Astrocyte of the cerebellum (primary cell): ENCODE results near the gene HOXA2.
A peak's percentile ranks its signal among the peaks of the same experiment; 100 is the strongest.

ENCODE experiments used
- DNase-seq: peaks from one replicate; pipeline ENCODE4 v3.0.0-alpha.2; 2011; ENCODE audit warnings: low read depth
- H3K4me3 ChIP-seq: 2 replicates; pipeline ENCODE4 v1.5.1; 2011; ENCODE audit warnings: mild to moderate bottlenecking, low read depth, low read length, moderate library complexity
- in situ Hi-C: cut with HindIII; loops from 2 replicates; pipeline ENCODE4 v1.10.0; 2017; ENCODE audit warnings: low sequenced_read_pairs
- TF ChIP-seq, protein P1 (sequence below): IDR thresholded peaks from 2 replicates; pipeline ENCODE4 v1.5.1; 2012; ENCODE audit warnings: low read length, low read depth, moderate library complexity, mild to moderate bottlenecking; ENCODE audit errors: missing control alignments

Gene HOXA2

DNA sequence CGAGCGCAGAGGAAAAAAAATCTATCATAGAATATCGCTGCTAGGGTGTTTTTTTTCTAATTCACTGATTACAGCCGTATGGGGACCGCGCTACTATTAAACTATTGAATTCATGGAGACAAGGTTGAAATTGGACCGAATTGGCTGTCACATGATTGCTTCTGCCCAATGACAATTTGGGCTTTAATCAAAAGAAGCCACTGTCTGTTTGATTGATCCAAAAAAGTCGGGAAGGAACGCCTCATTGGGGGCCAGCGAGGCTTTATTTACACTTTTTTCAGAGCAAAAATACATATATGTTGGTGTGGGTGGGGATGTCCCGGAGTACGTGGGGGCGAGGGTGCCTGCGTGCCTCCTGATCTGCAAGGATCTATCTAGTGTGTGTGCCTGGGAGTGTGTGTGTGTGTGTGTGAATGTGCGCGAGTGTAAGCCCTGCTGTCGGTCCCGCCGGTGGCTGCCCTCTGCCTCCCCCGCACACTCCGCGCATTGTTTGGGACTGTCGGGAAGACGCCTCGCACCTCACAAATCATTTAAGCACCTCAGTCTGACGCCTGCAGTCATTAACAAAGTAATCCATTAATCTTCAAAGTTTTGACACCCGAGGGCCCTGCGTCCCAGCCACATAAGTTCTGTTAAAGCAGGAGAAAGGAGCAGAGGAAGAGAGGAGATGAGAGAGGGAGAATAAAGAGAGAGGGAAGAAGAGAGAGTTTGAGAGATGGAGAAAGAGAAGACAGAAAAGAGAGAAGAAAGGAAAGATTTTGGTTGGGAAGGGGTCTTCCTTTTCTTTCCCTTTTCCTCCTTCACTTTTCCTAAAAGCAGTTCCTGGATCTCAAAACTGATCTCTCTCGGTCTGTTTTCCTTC lies at the start of gene HOXA2:
Gene HOXA2, minus strand, starts transcription at position 103 of the 862 bp plus-strand sequence. CDS start 183 bp downstream, outside the sequence.
- DNase-seq = no peak
- H3K4me3 ChIP-seq = peak within 1 kb of the TSS; percentile 91
- in situ Hi-C loops = no loop called here
- TF ChIP-seq, protein P1, sequence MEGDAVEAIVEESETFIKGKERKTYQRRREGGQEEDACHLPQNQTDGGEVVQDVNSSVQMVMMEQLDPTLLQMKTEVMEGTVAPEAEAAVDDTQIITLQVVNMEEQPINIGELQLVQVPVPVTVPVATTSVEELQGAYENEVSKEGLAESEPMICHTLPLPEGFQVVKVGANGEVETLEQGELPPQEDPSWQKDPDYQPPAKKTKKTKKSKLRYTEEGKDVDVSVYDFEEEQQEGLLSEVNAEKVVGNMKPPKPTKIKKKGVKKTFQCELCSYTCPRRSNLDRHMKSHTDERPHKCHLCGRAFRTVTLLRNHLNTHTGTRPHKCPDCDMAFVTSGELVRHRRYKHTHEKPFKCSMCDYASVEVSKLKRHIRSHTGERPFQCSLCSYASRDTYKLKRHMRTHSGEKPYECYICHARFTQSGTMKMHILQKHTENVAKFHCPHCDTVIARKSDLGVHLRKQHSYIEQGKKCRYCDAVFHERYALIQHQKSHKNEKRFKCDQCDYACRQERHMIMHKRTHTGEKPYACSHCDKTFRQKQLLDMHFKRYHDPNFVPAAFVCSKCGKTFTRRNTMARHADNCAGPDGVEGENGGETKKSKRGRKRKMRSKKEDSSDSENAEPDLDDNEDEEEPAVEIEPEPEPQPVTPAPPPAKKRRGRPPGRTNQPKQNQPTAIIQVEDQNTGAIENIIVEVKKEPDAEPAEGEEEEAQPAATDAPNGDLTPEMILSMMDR = no peak

DNA sequence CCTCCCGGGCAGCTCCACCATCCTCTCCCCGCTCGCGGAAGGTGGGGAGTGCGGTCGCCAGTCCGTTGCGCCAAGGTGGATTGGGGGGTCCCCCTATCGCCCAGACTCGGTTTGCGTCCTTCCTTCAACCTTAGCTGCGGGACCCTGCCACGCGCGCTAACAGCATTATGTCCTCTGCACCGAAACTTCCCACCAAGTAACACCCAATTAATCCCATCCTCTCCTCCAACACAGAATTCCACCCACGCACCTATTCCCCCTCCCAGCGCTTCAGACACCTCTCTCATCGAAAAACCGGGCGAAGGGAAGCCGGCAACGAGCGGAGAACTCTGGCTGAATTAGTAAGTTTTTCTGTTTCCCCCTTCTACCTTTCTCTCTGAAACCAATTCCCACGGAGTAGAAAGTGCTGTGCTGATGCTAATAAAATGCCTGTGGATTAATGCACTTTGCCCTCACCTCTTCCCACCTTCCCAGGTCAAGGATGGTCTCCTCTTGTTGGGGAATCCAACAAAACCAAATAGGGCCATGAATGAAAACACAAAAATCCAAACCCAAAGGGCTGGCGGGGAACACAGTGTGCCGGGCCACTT lies 49.0 kb upstream of the HOXA2 start:
- H3K4me3 ChIP-seq = no peak overlapping the region
- TF ChIP-seq, protein P1 = no peak
- in situ Hi-C loops = loop anchor here (25.0 kb wide), 1 partner anchor 989 kb away; the partner anchor contains the start of gene NFE2L3
- no peak for DNase-seq

DNA sequence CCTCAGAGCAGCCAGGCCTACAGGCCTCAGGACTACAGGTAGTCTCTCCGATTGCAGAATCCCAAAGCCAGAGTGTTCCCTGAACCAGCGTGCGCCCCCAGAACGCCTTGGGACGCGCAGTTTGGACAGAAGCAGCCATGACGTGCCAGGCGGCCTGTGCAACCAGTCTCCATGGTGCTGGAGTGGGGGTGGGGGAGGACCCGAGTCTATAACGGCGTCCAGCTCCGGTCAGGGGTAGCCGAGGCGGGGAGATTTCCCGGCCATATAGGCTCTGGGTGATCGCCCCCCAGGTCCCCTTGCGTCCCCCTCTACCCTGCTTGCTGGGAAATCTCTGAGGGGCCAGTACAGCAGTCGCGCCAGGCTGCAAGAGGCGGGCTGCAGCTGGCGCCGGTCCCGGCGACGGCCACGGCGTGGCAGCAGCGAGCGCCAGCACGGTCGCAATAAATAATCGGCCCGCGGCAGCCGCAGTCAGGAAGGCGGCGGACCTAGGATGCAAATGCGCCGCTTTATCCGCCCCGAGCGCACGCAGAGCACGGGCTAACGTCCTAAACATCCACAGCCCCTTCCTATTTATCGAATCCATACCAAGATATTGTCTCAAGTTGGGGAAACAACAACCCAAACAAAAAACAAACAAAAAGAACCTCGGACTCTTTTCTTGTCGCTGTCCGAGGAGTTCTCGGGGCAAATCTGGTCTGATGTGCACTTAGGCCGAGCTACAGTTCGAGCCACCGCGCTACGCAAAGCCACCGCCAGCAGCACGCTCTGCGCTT lies 48.3 kb upstream of the HOXA2 start:
- no peak for DNase-seq
- H3K4me3 ChIP-seq = no peak overlapping the region
- TF ChIP-seq, protein P1 = peak; percentile 80
- in situ Hi-C loops = loop anchor here (25.0 kb wide), 1 partner anchor 988 kb away; the partner anchor contains the start of gene NFE2L3

DNA sequence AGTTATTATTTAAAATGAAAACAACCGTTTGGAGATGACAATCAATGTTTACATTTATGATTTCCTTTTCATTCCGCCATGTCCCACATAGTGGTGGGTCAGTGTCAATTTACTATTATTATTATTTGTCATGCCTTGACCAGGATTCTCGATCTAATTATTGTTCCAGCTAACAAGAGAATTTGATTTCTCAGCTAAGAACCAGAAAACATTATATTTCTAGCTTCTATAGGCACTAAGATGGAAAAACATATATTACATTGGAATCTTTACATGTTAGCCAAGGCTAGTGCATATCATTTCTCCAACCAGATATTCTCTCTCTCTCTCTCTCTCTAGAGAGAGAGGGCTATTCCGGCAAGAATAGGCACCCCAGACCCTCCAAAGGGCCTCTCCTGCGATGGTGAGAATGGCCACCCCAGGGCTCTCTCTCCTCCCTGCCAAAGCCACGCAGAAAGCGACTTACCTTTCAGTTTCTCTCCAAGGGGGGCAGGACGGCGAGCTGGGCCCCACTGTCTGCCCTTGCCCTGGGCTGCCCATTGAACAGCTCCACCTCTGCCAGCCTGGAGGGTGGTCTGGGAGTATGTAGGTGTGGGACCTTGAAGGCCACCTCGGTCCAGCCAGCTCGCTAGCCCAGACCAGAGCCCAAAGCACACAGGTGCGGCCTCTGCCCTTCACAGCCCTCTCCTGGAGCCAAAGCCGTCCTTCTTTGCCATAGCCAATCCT lies 47.5 kb upstream of the HOXA2 start:
- in situ Hi-C loops = loop anchor here (25.0 kb wide), 1 partner anchor 988 kb away; the partner anchor contains the start of gene NFE2L3
- TF ChIP-seq, protein P1 = no peak
- H3K4me3 ChIP-seq = no peak overlapping the region
- DNase-seq = no peak

DNA sequence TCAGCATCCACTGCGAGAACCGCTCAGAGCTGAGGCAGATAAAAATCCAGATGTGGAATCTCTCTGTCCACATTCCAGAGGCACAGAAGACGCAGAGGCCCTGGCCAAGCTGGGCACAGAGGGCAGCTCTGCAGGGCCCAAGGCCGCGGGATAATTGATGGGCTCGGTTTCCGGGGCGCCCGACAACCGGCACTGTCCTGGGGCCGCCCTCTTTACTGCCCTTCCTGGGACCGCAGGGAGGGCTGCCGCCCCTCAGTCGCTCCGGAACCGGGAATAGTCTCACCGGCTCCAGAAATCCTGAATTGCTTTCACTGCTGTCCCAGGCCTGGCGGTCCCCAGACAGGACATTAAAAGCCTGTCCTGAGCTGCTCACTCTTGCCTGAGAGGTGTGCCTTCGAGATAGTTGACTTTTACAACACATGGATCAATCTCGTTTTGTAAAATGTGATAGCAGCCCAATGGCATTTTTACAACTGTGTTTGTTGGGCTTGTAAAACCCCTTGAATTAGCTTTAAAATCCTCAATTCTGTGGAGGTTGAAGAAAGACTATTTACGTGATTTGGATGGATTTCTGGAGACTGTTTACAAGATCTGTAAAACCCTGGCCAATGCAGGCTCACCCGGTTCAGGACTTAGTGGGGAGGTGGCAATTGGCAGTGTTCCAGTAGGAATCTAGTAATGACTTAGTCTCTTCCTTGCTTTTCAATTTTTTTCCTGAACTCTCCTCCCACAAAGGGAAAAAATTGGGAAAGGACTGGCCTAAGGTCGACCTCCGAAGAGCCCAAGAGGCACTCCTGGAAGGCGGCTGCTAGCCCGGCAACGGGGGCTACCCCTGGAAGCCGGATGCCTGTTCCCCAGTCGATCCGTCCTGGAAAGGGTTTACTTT lies 46.5 kb upstream of the HOXA2 start:
- no peak for DNase-seq
- in situ Hi-C loops = no loop called here
- TF ChIP-seq, protein P1 = no peak
- H3K4me3 ChIP-seq = no peak overlapping the region
